ENCODE results near the gene RING1.

DNA sequence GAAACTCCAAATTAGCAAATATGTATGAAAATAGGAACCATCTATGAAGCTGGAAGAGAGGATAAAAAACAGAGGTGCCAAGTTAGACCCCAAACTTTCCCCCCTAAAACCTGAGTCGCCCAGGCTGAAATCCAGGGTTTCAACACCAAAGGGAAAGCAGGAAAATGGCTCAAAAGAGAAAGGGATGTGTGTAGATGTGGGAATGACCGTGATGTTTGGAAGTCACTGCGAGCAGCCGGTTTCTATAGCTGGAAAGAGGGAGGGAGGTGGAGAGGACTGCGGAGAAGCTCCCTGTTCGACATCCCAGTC lies 4.5 kb downstream of the RING1 start:
- TF ChIP-seq, protein P1, sequence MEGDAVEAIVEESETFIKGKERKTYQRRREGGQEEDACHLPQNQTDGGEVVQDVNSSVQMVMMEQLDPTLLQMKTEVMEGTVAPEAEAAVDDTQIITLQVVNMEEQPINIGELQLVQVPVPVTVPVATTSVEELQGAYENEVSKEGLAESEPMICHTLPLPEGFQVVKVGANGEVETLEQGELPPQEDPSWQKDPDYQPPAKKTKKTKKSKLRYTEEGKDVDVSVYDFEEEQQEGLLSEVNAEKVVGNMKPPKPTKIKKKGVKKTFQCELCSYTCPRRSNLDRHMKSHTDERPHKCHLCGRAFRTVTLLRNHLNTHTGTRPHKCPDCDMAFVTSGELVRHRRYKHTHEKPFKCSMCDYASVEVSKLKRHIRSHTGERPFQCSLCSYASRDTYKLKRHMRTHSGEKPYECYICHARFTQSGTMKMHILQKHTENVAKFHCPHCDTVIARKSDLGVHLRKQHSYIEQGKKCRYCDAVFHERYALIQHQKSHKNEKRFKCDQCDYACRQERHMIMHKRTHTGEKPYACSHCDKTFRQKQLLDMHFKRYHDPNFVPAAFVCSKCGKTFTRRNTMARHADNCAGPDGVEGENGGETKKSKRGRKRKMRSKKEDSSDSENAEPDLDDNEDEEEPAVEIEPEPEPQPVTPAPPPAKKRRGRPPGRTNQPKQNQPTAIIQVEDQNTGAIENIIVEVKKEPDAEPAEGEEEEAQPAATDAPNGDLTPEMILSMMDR (IDR thresholded peaks at IDR 0.05; ENCODE audit: insufficient read depth, low read depth, low read length) = no peak
- no peak for TF ChIP-seq EZH2 (IDR thresholded peaks at IDR 0.05; ENCODE audit: insufficient read depth, low read length)

All from astrocyte (in vitro differentiated cells and primary cell).